Measurements from ENCODE around the gene TMEM120A. TPM values are rescaled to one million over a fixed set of nuclear protein-coding genes. Genes with fewer than 3 reads are reported as not detected.

The TMEM120A gene
- total and polyA plus RNA-seq, 10 of the 15 experiments (the other 5 are each of a cell fraction or from before 2014, with no cell fraction given), result 0.43 to 86.6 (median 18.5) TPM

GRCh38 chr7:75982306-75983064, 11.9 kb downstream of the TMEM120A start:
- ChIA-PET POLR2A (interaction anchor here (0.7 kb wide), 1 partner anchor 224 kb away, joined by 3 read pairs; no protein-coding TSS in a partner anchor), SMC1A (ENCODE audit: uncharacterized antibody, unreplicated experiment) (no interaction called here), RAD21 (ENCODE audit: unreplicated experiment) (no interaction called here), CTCF (no interaction called here)
- TF ChIP-seq BCL11A (IDR thresholded peaks at IDR 0.05; ENCODE audit: low read depth, low read length) (no peak), ZNF274 (IDR thresholded peaks at IDR 0.05; ENCODE audit: insufficient read depth, insufficient read length) (no peak), KDM1A (IDR thresholded peaks at IDR 0.05; ENCODE audit: borderline replicate concordance) (no peak), RAD21 (IDR thresholded peaks at IDR 0.05; ENCODE audit: insufficient read depth, low read depth, low read length) (no peak), BRCA1 (IDR thresholded peaks at IDR 0.05; ENCODE audit: low read depth, low read length) (no peak), TCF12 (IDR thresholded peaks at IDR 0.05; ENCODE audit: low read depth, low read length) (no peak), ESRRA (IDR thresholded peaks at IDR 0.05; ENCODE audit: low read length) (no peak), IRF4 (IDR thresholded peaks at IDR 0.05; ENCODE audit: low read depth, low read length) (no peak), NFYA (IDR thresholded peaks at IDR 0.05; ENCODE audit: borderline replicate concordance, low read depth, low read length) (no peak), ZNF24 (IDR thresholded peaks at IDR 0.05) (no peak), SUPT20H (IDR thresholded peaks at IDR 0.05; ENCODE audit: borderline replicate concordance, control insufficient read depth, low read depth, low read length) (no peak)
- TF ChIP-seq, protein P1, sequence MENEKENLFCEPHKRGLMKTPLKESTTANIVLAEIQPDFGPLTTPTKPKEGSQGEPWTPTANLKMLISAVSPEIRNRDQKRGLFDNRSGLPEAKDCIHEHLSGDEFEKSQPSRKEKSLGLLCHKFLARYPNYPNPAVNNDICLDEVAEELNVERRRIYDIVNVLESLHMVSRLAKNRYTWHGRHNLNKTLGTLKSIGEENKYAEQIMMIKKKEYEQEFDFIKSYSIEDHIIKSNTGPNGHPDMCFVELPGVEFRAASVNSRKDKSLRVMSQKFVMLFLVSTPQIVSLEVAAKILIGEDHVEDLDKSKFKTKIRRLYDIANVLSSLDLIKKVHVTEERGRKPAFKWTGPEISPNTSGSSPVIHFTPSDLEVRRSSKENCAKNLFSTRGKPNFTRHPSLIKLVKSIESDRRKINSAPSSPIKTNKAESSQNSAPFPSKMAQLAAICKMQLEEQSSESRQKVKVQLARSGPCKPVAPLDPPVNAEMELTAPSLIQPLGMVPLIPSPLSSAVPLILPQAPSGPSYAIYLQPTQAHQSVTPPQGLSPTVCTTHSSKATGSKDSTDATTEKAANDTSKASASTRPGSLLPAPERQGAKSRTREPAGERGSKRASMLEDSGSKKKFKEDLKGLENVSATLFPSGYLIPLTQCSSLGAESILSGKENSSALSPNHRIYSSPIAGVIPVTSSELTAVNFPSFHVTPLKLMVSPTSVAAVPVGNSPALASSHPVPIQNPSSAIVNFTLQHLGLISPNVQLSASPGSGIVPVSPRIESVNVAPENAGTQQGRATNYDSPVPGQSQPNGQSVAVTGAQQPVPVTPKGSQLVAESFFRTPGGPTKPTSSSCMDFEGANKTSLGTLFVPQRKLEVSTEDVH (IDR thresholded peaks at IDR 0.05; ENCODE audit: low read depth, partially characterized antibody), result no peak
- no peak for DNase-seq (ENCODE audit: low read depth, low spot score)
- H2AFZ ChIP-seq (ENCODE audit: control insufficient read depth, low read depth, low read length), result no peak overlapping the region
- no peaks in the 10 kb centered on the region for H3K27me3 ChIP-seq (replicated peaks in 1 of 2; ENCODE audit: control insufficient read depth in 2 of 2, insufficient read depth in 2 of 2, low read length in 1 of 2)
- in situ Hi-C loops (cut with MboI) (no loop called here), intact Hi-C loops (cut with micrococcal nuclease; ENCODE audit: unreplicated experiment) (no loop called here)
- H3K4me2 ChIP-seq (ENCODE audit: control insufficient read depth, insufficient read depth), result no peak overlapping the region
- H3K4me1 ChIP-seq (ENCODE audit: control insufficient read depth, insufficient read depth, low read length), result no peaks in the 10 kb centered on the region
- no peaks in the 10 kb centered on the region for H3K79me2 ChIP-seq (ENCODE audit: control insufficient read depth, insufficient read depth, low read length)
- no peak overlapping the region for H3K27ac ChIP-seq (ENCODE audit: control insufficient read depth, insufficient read depth)
- BruUV-seq (replicated peaks), result no TSS peak
- 79% methylated on average over 22 of the region's 22 CpGs for WGBS (ENCODE audit: insufficient coverage, insufficient replicate concordance, low lambda C conversion rate, missing lambda C conversion rate)
- H4K20me1 ChIP-seq (ENCODE audit: control insufficient read depth, insufficient read depth), result no peaks in the 10 kb centered on the region
- H3K9me3 ChIP-seq (replicated peaks; ENCODE audit: control insufficient read depth, insufficient read depth, low read length), result no peaks in the 10 kb centered on the region
- H3K36me3 ChIP-seq (ENCODE audit: control insufficient read depth in 2 of 2, insufficient read depth in 2 of 2, low read length in 1 of 2), result peaks cover under 1 to 34% of the 10 kb centered on the region in 2 experiments; a peak in 3 of 4 replicates
- no peak for FAIRE-seq
- ATAC-seq, result no peak; the same call in 2 of the 3 replicates
- H3K9ac ChIP-seq (ENCODE audit: control insufficient read depth, insufficient read depth, low read length), result no peak overlapping the region
- H3K4me3 ChIP-seq, result no peak overlapping the region

Measured in GM12878 (cell line).